ENCODE data around the gene HOMER3. TPM values are rescaled to one million over a fixed set of nuclear protein-coding genes. Genes with fewer than 3 reads are reported as not detected.

HOMER3 gene
- total and polyA plus RNA-seq, 2 donors (not counting 3 experiments of a cell fraction or from before 2014, with no cell fraction given): 139 to 184 TPM

GRCh38 chr19:18924684-18925213 lies 16.3 kb downstream of the HOMER3 start:
- Histone ChIP-seq H2AFZ (ENCODE audit: low read depth, low read length) (no peak overlapping the region), H3K79me2 (ENCODE audit: control insufficient read depth, insufficient read depth, low read length) (peaks cover 14% of the 10 kb centered on the region), H3K9me3 (replicated peaks; ENCODE audit: control insufficient read depth, insufficient read depth, low read length) (no peaks in the 10 kb centered on the region), H3K27ac (ENCODE audit: insufficient read depth, low read depth, low read length) (no peak overlapping the region), H3K9me1 (replicated peaks; ENCODE audit: control insufficient read depth, extremely low read depth, insufficient read depth, low read length) (no peaks in the 10 kb centered on the region), H3K27me3 (ENCODE audit: control insufficient read depth in 2 of 2, insufficient read depth in 2 of 2, low read length in 2 of 2) (no peaks in the 10 kb centered on the region), H3K4me3 (replicated peaks in 1 of 3; ENCODE audit: insufficient read depth in 1 of 3, low read depth in 1 of 3, low read length in 3 of 3) (no peak overlapping the region), H4K20me1 (replicated peaks; ENCODE audit: control insufficient read depth, extremely low read depth, insufficient read depth, low read length) (no peaks in the 10 kb centered on the region), H3K9ac (replicated peaks; ENCODE audit: extremely low read depth, insufficient read depth, low read length) (no peak overlapping the region), H3K4me2 (ENCODE audit: insufficient read depth, low read length) (no peak overlapping the region), H3K36me3 (ENCODE audit: control insufficient read depth in 2 of 2, extremely low read depth in 1 of 2, insufficient read depth in 2 of 2, low read length in 2 of 2) (peaks cover 13 to 56% of the 10 kb centered on the region in 2 experiments), H3K4me1 (ENCODE audit: control insufficient read depth, extremely low read depth, insufficient read depth, low read length) (peaks cover 7% of the 10 kb centered on the region)
- ChIA-PET CTCF (interaction anchor here (1.0 kb wide), 1 partner anchor 62 kb away, joined by 3 read pairs; no protein-coding TSS in a partner anchor), POLR2A (interaction anchor here (1.0 kb wide), 1 partner anchor 63 kb away, joined by 5 read pairs; no protein-coding TSS in a partner anchor)
- FAIRE-seq (no peak), DNase-seq (ENCODE audit: low read depth, low spot score) (no peak)
- no peak for TF ChIP-seq POLR2A (IDR thresholded peaks at IDR 0.05; ENCODE audit: low read depth, low read length)
- no peak for TF ChIP-seq MYC (IDR thresholded peaks at IDR 0.05; ENCODE audit: low read depth, low read length)
- no peak for TF ChIP-seq EZH2 (IDR thresholded peaks at IDR 0.05; ENCODE audit: borderline replicate concordance, low read depth, low read length, severe bottlenecking)
- TF ChIP-seq CTCF (IDR thresholded peaks at IDR 0.05; ENCODE audit: extremely low read depth in 1 of 2, insufficient read depth in 1 of 2, low read depth in 1 of 2, low read length in 2 of 2): no peak
- no peak for TF ChIP-seq JUN (IDR thresholded peaks at IDR 0.05; ENCODE audit: borderline replicate concordance, insufficient read depth, insufficient read length, low read depth)
- TF ChIP-seq POLR2AphosphoS5 (IDR thresholded peaks at IDR 0.05; ENCODE audit: insufficient read depth, low read depth, low read length): no peak
- no peak for TF ChIP-seq MAX (IDR thresholded peaks at IDR 0.05; ENCODE audit: insufficient read depth, insufficient read length)
- TF ChIP-seq FOS (IDR thresholded peaks at IDR 0.05; ENCODE audit: borderline replicate concordance, insufficient read depth, low read length): no peak
- BruUV-seq (replicated peaks): no TSS peak
- intact Hi-C loops (cut with micrococcal nuclease): no loop called here
- dilution Hi-C loops (cut with MboI; ENCODE audit: extremely low pct_ligation_motif_present, low sequenced_read_pairs): no loop called here

Data from endothelial cell of umbilical vein (primary cell).